Measurements from ENCODE around the gene CAP2.
"Not testable (repeated sequence)": the region's sequence is repeated elsewhere in the genome, so short reads cannot be mapped to it uniquely, and the experiment has no call there.

CAP2 gene

GRCh38 chr6:17429383-17430061 is 36.1 kb downstream of the CAP2 start:
- Histone ChIP-seq H3K4me1 (ENCODE audit: low read depth, poor library complexity, severe bottlenecking) (peaks cover 10% of the 10 kb centered on the region), H3K27me3 (ENCODE audit: insufficient read depth, low read depth) (no peaks in the 10 kb centered on the region), H3K36me3 (ENCODE audit: insufficient read depth) (no peaks in the 10 kb centered on the region), H3K4me3 (IDR thresholded peaks at IDR 0.05; ENCODE audit: insufficient read depth, low read depth, low read length) (no peak overlapping the region), H3K79me2 (ENCODE audit: insufficient read depth, low read depth) (no peaks in the 10 kb centered on the region), H3K9ac (no peak overlapping the region), H3K4me2 (no peak overlapping the region), H2AFZ (ENCODE audit: low read depth) (no peak overlapping the region), H4K20me1 (ENCODE audit: insufficient read depth) (no peaks in the 10 kb centered on the region), H3K27ac (no peak overlapping the region)
- no peak for TF ChIP-seq CTCF (conservative IDR thresholded peaks at IDR 0.05; ENCODE audit: low read depth, low read length)

- H3K36me3 ChIP-seq (ENCODE audit: insufficient read depth): no peaks in the 10 kb centered on the region
These were observed 38.2 kb downstream of the CAP2 start for GRCh38 chr6:17431581-17431980.

GRCh38 chr6:17432356-17432755 is 39.0 kb downstream of the CAP2 start:
- Histone ChIP-seq H3K4me1 (ENCODE audit: low read depth, poor library complexity, severe bottlenecking) (peaks cover 10% of the 10 kb centered on the region), H3K36me3 (ENCODE audit: insufficient read depth) (no peaks in the 10 kb centered on the region), H3K9ac (no peak overlapping the region), H3K79me2 (ENCODE audit: insufficient read depth, low read depth) (no peaks in the 10 kb centered on the region), H3K27me3 (ENCODE audit: insufficient read depth, low read depth) (no peaks in the 10 kb centered on the region), H2AFZ (ENCODE audit: low read depth) (no peak overlapping the region), H3K4me2 (no peak overlapping the region), H3K4me3 (IDR thresholded peaks at IDR 0.05; ENCODE audit: insufficient read depth, low read depth, low read length) (no peak overlapping the region), H4K20me1 (ENCODE audit: insufficient read depth) (no peaks in the 10 kb centered on the region), H3K27ac (no peak overlapping the region)
- no peak for TF ChIP-seq CTCF (conservative IDR thresholded peaks at IDR 0.05; ENCODE audit: low read depth, low read length)

More at GRCh38 chr6:17431581-17431980, 38.2 kb downstream of the CAP2 start:
- TF ChIP-seq CTCF (conservative IDR thresholded peaks at IDR 0.05; ENCODE audit: low read depth, low read length): no peak
- Histone ChIP-seq H3K4me3 (IDR thresholded peaks at IDR 0.05; ENCODE audit: insufficient read depth, low read depth, low read length) (no peak overlapping the region), H2AFZ (ENCODE audit: low read depth) (no peak overlapping the region), H3K79me2 (ENCODE audit: insufficient read depth, low read depth) (no peaks in the 10 kb centered on the region), H3K27ac (no peak overlapping the region), H3K9ac (no peak overlapping the region), H3K4me2 (no peak overlapping the region), H4K20me1 (ENCODE audit: insufficient read depth) (no peaks in the 10 kb centered on the region), H3K27me3 (ENCODE audit: insufficient read depth, low read depth) (no peaks in the 10 kb centered on the region), H3K4me1 (ENCODE audit: low read depth, poor library complexity, severe bottlenecking) (peaks cover 10% of the 10 kb centered on the region)

GRCh38 chr6:17439243-17439993 is 46.0 kb downstream of the CAP2 start:
- H3K4me1 ChIP-seq (ENCODE audit: low read depth, poor library complexity, severe bottlenecking): no peaks in the 10 kb centered on the region
- H3K27ac ChIP-seq: no peak overlapping the region
- H3K36me3 ChIP-seq (ENCODE audit: insufficient read depth): no peaks in the 10 kb centered on the region
- no peak for TF ChIP-seq CTCF (conservative IDR thresholded peaks at IDR 0.05; ENCODE audit: low read depth, low read length)
- no peaks in the 10 kb centered on the region for H3K27me3 ChIP-seq (ENCODE audit: insufficient read depth, low read depth)
- H3K4me2 ChIP-seq: no peak overlapping the region
- no peaks in the 10 kb centered on the region for H4K20me1 ChIP-seq (ENCODE audit: insufficient read depth)
- no peaks in the 10 kb centered on the region for H3K79me2 ChIP-seq (ENCODE audit: insufficient read depth, low read depth)
- H3K4me3 ChIP-seq (IDR thresholded peaks at IDR 0.05; ENCODE audit: insufficient read depth, low read depth, low read length): no peak overlapping the region
- no peak overlapping the region for H2AFZ ChIP-seq (ENCODE audit: low read depth)
- no peak overlapping the region for H3K9ac ChIP-seq

- H3K27me3 ChIP-seq (ENCODE audit: insufficient read depth, low read depth); H3K27ac ChIP-seq; H3K4me3 ChIP-seq (IDR thresholded peaks at IDR 0.05; ENCODE audit: insufficient read depth, low read depth, low read length); H3K9ac ChIP-seq; H4K20me1 ChIP-seq (ENCODE audit: insufficient read depth); H3K36me3 ChIP-seq (ENCODE audit: insufficient read depth); H3K79me2 ChIP-seq (ENCODE audit: insufficient read depth, low read depth); H2AFZ ChIP-seq (ENCODE audit: low read depth); H3K4me2 ChIP-seq; H3K4me1 ChIP-seq (ENCODE audit: low read depth, poor library complexity, severe bottlenecking): not testable (repeated sequence)
These were observed 47.4 kb downstream of the CAP2 start for GRCh38 chr6:17440811-17441210.
